IMR-90 (cell line): ENCODE data around the gene XRN1. TPM values are rescaled to one million over a fixed set of nuclear protein-coding genes. Genes with fewer than 3 reads are reported as not detected.

Experiments used
- ATAC-seq: fragments of 200-7000 bp; cut with Tn5 transposase; 2 replicates; pipeline ENCODE4 v1.9.1; 2020; ENCODE audit warnings: low read depth, mild to moderate bottlenecking, moderate library complexity
- BruUV-seq: library from RNA; stranded (reverse); fragments of 400-500 nt; replicated peaks from 2 replicates; lab custom pipeline; 2021; lab: Mats Ljungman, UMichigan
- CTCF ChIA-PET: fragments of 300-600 bp; formaldehyde crosslinking; extraction: SDS; loops from one replicate; lab custom pipeline; 2021; ENCODE audit warnings: antibody characterized with exemption; lab: Yijun Ruan, JAX
- POLR2A ChIA-PET: fragments of 300-600 bp; sonication (Branson Sonifier 250); formaldehyde crosslinking; loops from one replicate; lab custom pipeline; 2022; ENCODE audit warnings: antibody characterized with exemption; ENCODE audit not compliant: unreplicated experiment; lab: Charles Lee
- DNase-seq: peaks from one replicate; pipeline ENCODE4 v3.0.0; 2013
- H2AFZ ChIP-seq: replicated peaks from 2 replicates; pipeline ENCODE3; 2013; ENCODE audit warnings: low read length, mild to moderate bottlenecking; ENCODE audit not compliant: poor library complexity
- H2AK5ac ChIP-seq: 2 replicates; pipeline ENCODE4 v1.6.1; 2013; ENCODE audit warnings: low read depth, low read length, inconsistent platforms
- H2AK9ac ChIP-seq: replicated peaks from 2 replicates; pipeline ENCODE3; 2013; ENCODE audit warnings: mild to moderate bottlenecking, low read depth, low read length, moderate library complexity; ENCODE audit not compliant: poor library complexity
- H2BK120ac ChIP-seq: 2 replicates; pipeline ENCODE4 v1.6.1; 2013; ENCODE audit warnings: low read depth, low read length, inconsistent platforms
- H2BK15ac ChIP-seq: 3 replicates; pipeline ENCODE4 v1.6.1; 2013; ENCODE audit warnings: low read depth, low read length, inconsistent platforms
- H2BK20ac ChIP-seq: 2 replicates; pipeline ENCODE4 v1.6.1; 2013; ENCODE audit warnings: low read depth, mild to moderate bottlenecking, inconsistent platforms, low read length, moderate library complexity
- H2BK5ac ChIP-seq: 2 replicates; pipeline ENCODE4 v1.6.1; 2013; ENCODE audit warnings: mild to moderate bottlenecking, low read depth, low read length, inconsistent platforms; ENCODE audit not compliant: poor library complexity, severe bottlenecking
- H3K14ac ChIP-seq: replicated peaks from 2 replicates; pipeline ENCODE4 v1.6.1; 2013; ENCODE audit warnings: low read depth, low read length, inconsistent platforms
- H3K18ac ChIP-seq: 2 replicates; pipeline ENCODE4 v1.6.1; 2013; ENCODE audit warnings: low read depth, low read length, control low read depth
- H3K23ac ChIP-seq: 2 replicates; pipeline ENCODE4 v1.6.1; 2013; ENCODE audit warnings: low read depth, low read length, inconsistent platforms
- H3K27ac ChIP-seq: 2 replicates; pipeline ENCODE4 v1.5.1; 2013; ENCODE audit warnings: mild to moderate bottlenecking, control low read depth, low read length; ENCODE audit not compliant: insufficient read depth
- H3K27me3 ChIP-seq: 2 replicates; pipeline ENCODE4 v1.6.1; 2013; ENCODE audit warnings: low read length; ENCODE audit not compliant: control insufficient read depth, insufficient read depth
- H3K36me3 ChIP-seq: 2 replicates; pipeline ENCODE4 v1.6.1; 2013; ENCODE audit warnings: low read length, mixed read lengths; ENCODE audit not compliant: control insufficient read depth, insufficient read depth
- H3K4ac ChIP-seq: 2 replicates; pipeline ENCODE4 v1.6.1; 2013; ENCODE audit warnings: low read depth, low read length, inconsistent platforms
- H3K4me1 ChIP-seq: 2 replicates; pipeline ENCODE4 v1.6.1; 2013; ENCODE audit warnings: low read length, mixed read lengths; ENCODE audit not compliant: control insufficient read depth, insufficient read depth
- H3K4me2 ChIP-seq: 2 replicates; pipeline ENCODE4 v1.6.1; 2013; ENCODE audit warnings: low read depth, mild to moderate bottlenecking, control low read depth, low read length, moderate library complexity
- H3K4me3 ChIP-seq: 2 replicates; pipeline ENCODE4 v1.5.1; 2013; ENCODE audit warnings: low read depth, mild to moderate bottlenecking, control low read depth, low read length, moderate library complexity; ENCODE audit not compliant: insufficient read depth
- H3K56ac ChIP-seq: 2 replicates; pipeline ENCODE4 v1.6.1; 2013; ENCODE audit warnings: low read length, inconsistent platforms; ENCODE audit not compliant: insufficient read depth; ENCODE audit errors: extremely low read depth
- H3K79me1 ChIP-seq, 2 experiments: 2 replicates each; pipeline ENCODE4 v1.6.1; 2013; ENCODE audit warnings: low read length in 2 of 2, inconsistent platforms in 1 of 2, low read depth in 1 of 2
- H3K9ac ChIP-seq: 2 replicates; pipeline ENCODE4 v1.6.1; 2013; ENCODE audit warnings: low read depth, low read length, control low read depth
- H3K9me1 ChIP-seq: 2 replicates; pipeline ENCODE4 v1.6.1; 2013; ENCODE audit warnings: low read length, inconsistent platforms; ENCODE audit not compliant: insufficient read depth
- H3K9me3 ChIP-seq: 2 replicates; pipeline ENCODE4 v1.6.1; 2013; ENCODE audit warnings: low read length; ENCODE audit not compliant: control insufficient read depth, insufficient read depth
- H4K20me1 ChIP-seq: 2 replicates; pipeline ENCODE4 v1.6.1; 2013; ENCODE audit warnings: low read length, inconsistent platforms; ENCODE audit not compliant: insufficient read depth
- H4K5ac ChIP-seq: 2 replicates; pipeline ENCODE4 v1.6.1; 2013; ENCODE audit warnings: mild to moderate bottlenecking, low read depth, low read length, control low read depth
- H4K8ac ChIP-seq, 2 experiments: 2 replicates each; pipeline ENCODE4 v1.6.1; 2013; ENCODE audit warnings: low read depth in 2 of 2, low read length in 2 of 2, control low read depth in 1 of 2, inconsistent platforms in 1 of 2
- H4K91ac ChIP-seq: 2 replicates; pipeline ENCODE4 v1.6.1; 2013; ENCODE audit warnings: low read depth, low read length, inconsistent platforms; ENCODE audit not compliant: insufficient read depth
- CEBPB ChIP-seq: IDR thresholded peaks from 2 replicates; pipeline ENCODE4 v1.6.1; 2012; ENCODE audit warnings: low read depth, low read length, improper control_type of control experiment
- MAFK ChIP-seq: IDR thresholded peaks from 2 replicates; pipeline ENCODE4 v1.6.1; 2012; ENCODE audit warnings: low read depth, low read length, improper control_type of control experiment
- POLR2A ChIP-seq: IDR thresholded peaks from 2 replicates; pipeline ENCODE4 v1.6.1; 2012; ENCODE audit warnings: mild to moderate bottlenecking, low read depth, low read length
- RAD21 ChIP-seq: IDR thresholded peaks from 2 replicates; pipeline ENCODE4 v1.6.1; 2012; ENCODE audit warnings: low read length, improper control_type of control experiment
- WGBS, 2 experiments: methylation state at CpG; one replicate each; pipeline versions ENCODE4 v1.1.5 to v1.1.7; 2013; ENCODE audit warnings: missing lambda C conversion rate in 2 of 2; ENCODE audit not compliant: insufficient read length in 1 of 2; ENCODE audit errors: extremely low coverage in 2 of 2; 5-methylcytosine and 5-hydroxymethylcytosine counted together
- dilution Hi-C: fragments of 300-500 bp; cut with HindIII; formaldehyde crosslinking; loops from one replicate; pipeline ENCODE4 v1.14.3; 2018; ENCODE audit warnings: low sequenced_read_pairs; ENCODE audit not compliant: unreplicated experiment
- in situ Hi-C: fragments of 300-500 bp; cut with MboI; formaldehyde crosslinking; loops from 3 replicates; pipeline ENCODE4 v1.14.3; 2019; ENCODE audit warnings: low sequenced_read_pairs, inconsistent platforms, mixed read lengths
- intact Hi-C: fragments of 100-400 bp; cut with micrococcal nuclease; formaldehyde crosslinking; loops from 2 replicates; pipeline ENCODE4 v1.10.0; 2022
- polyA plus RNA-seq, 3 experiments: library from polyadenylated mRNA; depleted of rRNA; stranded (reverse); fragments of >200 nt; gene quantifications; 2 replicates each; pipeline ENCODE4 v1.2.3, GENCODE V29; 2012; ENCODE audit warnings: low replicate concordance in 1 of 3
- total RNA-seq: library from RNA; depleted of rRNA; stranded (reverse); fragments of >200 nt; gene quantifications from 2 replicates; pipeline ENCODE4 v1.2.3, GENCODE V29; 2012

XRN1 gene
- total and polyA plus RNA-seq, 2 of the 4 experiments (the other 2 are of a cell fraction), result 6.0 to 21.5 TPM

DNA sequence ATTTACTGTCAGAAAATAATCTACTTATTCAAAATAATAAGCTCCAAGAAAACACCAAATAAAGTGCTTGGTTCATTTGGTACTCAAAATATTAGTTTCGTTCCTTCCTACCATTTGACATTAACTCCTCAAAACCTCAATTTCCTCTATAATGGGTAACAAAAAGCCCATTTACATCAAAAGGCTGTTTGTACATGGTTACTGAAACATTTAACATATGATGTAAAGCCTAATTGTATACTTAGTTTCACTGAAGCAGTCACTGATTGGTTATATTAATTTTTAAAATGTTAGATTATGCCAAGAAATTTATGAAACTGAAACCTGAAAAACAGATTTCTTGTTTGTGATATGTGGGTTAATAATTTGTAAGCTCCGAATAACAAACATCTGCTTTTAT lies 14.7 kb downstream of the XRN1 start:
- ChIA-PET CTCF (no interaction called here), POLR2A (no interaction called here)
- Histone ChIP-seq H3K23ac (no peak overlapping the region), H3K4ac (no peak overlapping the region), H4K20me1 (peaks cover 14% of the 10 kb centered on the region; the same call in 1 of the 2 replicates), H3K9ac (no peak overlapping the region), H3K18ac (no peak overlapping the region), H3K56ac (no peak overlapping the region), H4K91ac (no peak overlapping the region), H4K8ac (no peak overlapping the region), H3K4me1 (no peaks in the 10 kb centered on the region), H3K14ac (no peak overlapping the region), H3K36me3 (peaks cover 8% of the 10 kb centered on the region; the same call in 1 of the 2 replicates), H2BK120ac (no peak overlapping the region), H2AK9ac (no peak overlapping the region), H2AFZ (no peak overlapping the region), H2AK5ac (no peak overlapping the region), H3K9me1 (no peaks in the 10 kb centered on the region; the same call in 1 of the 2 replicates), H4K5ac (no peak overlapping the region), H3K4me3 (no peak overlapping the region), H3K4me2 (no peak overlapping the region), H3K9me3 (no peaks in the 10 kb centered on the region), H3K79me1 (peaks cover 13 to 16% of the 10 kb centered on the region in 2 experiments; a peak in 3 of 4 replicates), H2BK20ac (no peak overlapping the region), H2BK15ac (no peak overlapping the region), H3K27ac (no peak overlapping the region), H2BK5ac (no peak overlapping the region), H3K27me3 (no peaks in the 10 kb centered on the region)
- no peak for TF ChIP-seq CEBPB
- no peak for TF ChIP-seq RAD21
- TF ChIP-seq POLR2A, result no peak
- no peak for TF ChIP-seq MAFK
- WGBS, 2 experiments, result no CpG with 5 or more reads among the region's 2 CpGs
- no peak for DNase-seq
- in situ Hi-C loops (no loop called here), dilution Hi-C loops (no loop called here), intact Hi-C loops (no loop called here)
- ATAC-seq, result no peak
- BruUV-seq, result no TSS peak
